ENCODE data around the gene TSC22D2.

TSC22D2 gene

DNA sequence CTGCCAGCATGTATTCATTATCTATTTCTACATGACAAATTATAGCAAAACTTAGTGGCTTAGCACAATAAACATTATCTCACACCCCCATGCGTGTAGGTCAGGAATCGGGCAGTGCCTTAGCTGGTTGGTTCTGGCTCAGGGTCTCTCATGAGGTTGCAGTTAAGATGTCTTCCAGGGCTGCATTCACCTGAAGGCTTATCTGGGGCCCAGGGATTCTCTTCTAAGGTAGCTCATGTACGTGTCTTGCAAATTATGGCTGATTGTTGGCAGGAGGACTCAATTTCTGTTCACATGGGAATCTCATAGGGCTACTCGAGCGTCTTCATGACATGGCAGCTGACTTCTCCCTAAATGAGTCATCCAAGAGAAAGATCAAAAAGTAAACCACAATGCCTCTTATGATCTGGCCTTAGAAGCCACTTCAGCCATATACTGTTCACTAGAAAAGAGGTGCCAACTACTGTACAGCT is 42.9 kb upstream of the TSC22D2 start:
- POLR2A ChIA-PET: no interaction called here
- no peak for DNase-seq (ENCODE audit: low read depth, low spot score)
- TF ChIP-seq, protein P1, sequence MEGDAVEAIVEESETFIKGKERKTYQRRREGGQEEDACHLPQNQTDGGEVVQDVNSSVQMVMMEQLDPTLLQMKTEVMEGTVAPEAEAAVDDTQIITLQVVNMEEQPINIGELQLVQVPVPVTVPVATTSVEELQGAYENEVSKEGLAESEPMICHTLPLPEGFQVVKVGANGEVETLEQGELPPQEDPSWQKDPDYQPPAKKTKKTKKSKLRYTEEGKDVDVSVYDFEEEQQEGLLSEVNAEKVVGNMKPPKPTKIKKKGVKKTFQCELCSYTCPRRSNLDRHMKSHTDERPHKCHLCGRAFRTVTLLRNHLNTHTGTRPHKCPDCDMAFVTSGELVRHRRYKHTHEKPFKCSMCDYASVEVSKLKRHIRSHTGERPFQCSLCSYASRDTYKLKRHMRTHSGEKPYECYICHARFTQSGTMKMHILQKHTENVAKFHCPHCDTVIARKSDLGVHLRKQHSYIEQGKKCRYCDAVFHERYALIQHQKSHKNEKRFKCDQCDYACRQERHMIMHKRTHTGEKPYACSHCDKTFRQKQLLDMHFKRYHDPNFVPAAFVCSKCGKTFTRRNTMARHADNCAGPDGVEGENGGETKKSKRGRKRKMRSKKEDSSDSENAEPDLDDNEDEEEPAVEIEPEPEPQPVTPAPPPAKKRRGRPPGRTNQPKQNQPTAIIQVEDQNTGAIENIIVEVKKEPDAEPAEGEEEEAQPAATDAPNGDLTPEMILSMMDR (IDR thresholded peaks at IDR 0.05; ENCODE audit: insufficient read depth, low read length, missing control alignments): no peak
- no peak overlapping the region for H3K4me3 ChIP-seq (ENCODE audit: low read depth, low read length)
- CTCF ChIA-PET: interaction anchor here (1.0 to 1.9 kb wide), 3 partner anchors 12 to 128 kb away, joined by 3 to 5 read pairs (median 3); no protein-coding TSS in a partner anchor

- TF ChIP-seq, protein P1 (IDR thresholded peaks at IDR 0.05; ENCODE audit: insufficient read depth, low read length, missing control alignments): no peak
- ChIA-PET POLR2A (no interaction called here), CTCF (interaction anchor here (1.2 kb wide), 1 partner anchor 128 kb away, joined by 3 read pairs; no protein-coding TSS in a partner anchor)
- no peak overlapping the region for H3K4me3 ChIP-seq (ENCODE audit: low read depth, low read length)
- no peak for DNase-seq (ENCODE audit: low read depth, low spot score)
Observed at GRCh38 chr3:150367757-150368156, 40.3 kb upstream of the TSC22D2 start.

- CTCF ChIA-PET: no interaction called here
- POLR2A ChIA-PET: interaction anchor here (0.7 kb wide), 1 partner anchor 93 kb away, joined by 3 read pairs; no protein-coding TSS in a partner anchor
- peak; percentile 89 for DNase-seq (ENCODE audit: low read depth, low spot score)
- peak overlapping the region; percentile 58 for H3K4me3 ChIP-seq (ENCODE audit: low read depth, low read length)
- TF ChIP-seq, protein P1 (IDR thresholded peaks at IDR 0.05; ENCODE audit: insufficient read depth, low read length, missing control alignments): peak; percentile 29
Observed at GRCh38 chr3:150370122-150370602, 37.9 kb upstream of the TSC22D2 start.

DNA sequence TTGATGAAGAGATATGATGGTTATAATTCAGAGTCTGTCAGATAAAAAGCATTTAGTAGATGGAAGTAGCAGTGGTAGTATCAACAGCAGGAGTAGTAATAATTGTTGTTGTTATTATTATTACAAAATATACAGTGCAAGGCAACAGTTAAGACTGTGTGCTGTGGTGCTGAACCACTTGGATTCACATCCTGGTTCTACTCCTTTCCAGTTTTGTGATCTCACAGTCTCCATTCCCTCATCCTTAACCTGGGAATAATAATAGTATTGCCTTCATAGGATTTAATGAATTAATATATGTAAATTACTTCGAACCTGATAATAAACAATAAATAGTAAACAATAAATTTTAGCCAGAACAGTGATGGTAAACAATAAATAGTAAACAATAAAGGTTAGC is 37.1 kb upstream of the TSC22D2 start:
- no peak for DNase-seq (ENCODE audit: low read depth, low spot score)
- POLR2A ChIA-PET: interaction anchor here (0.7 to 1.7 kb wide), 3 partner anchors 11 to 94 kb away, joined by 3 to 10 read pairs (median 3); partner anchors contain the start of gene TSC22D2
- H3K4me3 ChIP-seq (ENCODE audit: low read depth, low read length): peak overlapping the region; percentile 58
- CTCF ChIA-PET: interaction anchor here (1.0 kb wide), 1 partner anchor 12 kb away, joined by 3 read pairs; no protein-coding TSS in a partner anchor
- TF ChIP-seq, protein P1 (IDR thresholded peaks at IDR 0.05; ENCODE audit: insufficient read depth, low read length, missing control alignments): no peak

- TF ChIP-seq, protein P1 (IDR thresholded peaks at IDR 0.05; ENCODE audit: insufficient read depth, low read length, missing control alignments): no peak
- H3K4me3 ChIP-seq (ENCODE audit: low read depth, low read length): peak overlapping the region; percentile 58
- CTCF ChIA-PET: interaction anchor here (1.0 kb wide), 1 partner anchor 13 kb away, joined by 3 read pairs; no protein-coding TSS in a partner anchor
- DNase-seq (ENCODE audit: low read depth, low spot score): peak; percentile 97
- POLR2A ChIA-PET: interaction anchor here (0.7 to 1.7 kb wide), 5 partner anchors 12 to 224 kb away, joined by 3 to 10 read pairs (median 3); partner anchors contain the start of gene TSC22D2
Observed at GRCh38 chr3:150371741-150372254, 36.3 kb upstream of the TSC22D2 start.

- H3K4me3 ChIP-seq (ENCODE audit: low read depth, low read length): no peak overlapping the region
- no peak for DNase-seq (ENCODE audit: low read depth, low spot score)
- CTCF ChIA-PET: interaction anchor here (1.8 kb wide), 1 partner anchor 17 kb away, joined by 4 read pairs; no protein-coding TSS in a partner anchor
- TF ChIP-seq, protein P1 (IDR thresholded peaks at IDR 0.05; ENCODE audit: insufficient read depth, low read length, missing control alignments): no peak
- POLR2A ChIA-PET: interaction anchor here (0.7 to 1.7 kb wide), 4 partner anchors 23 to 225 kb away, joined by 3 to 10 read pairs (median 4); partner anchors contain the start of gene TSC22D2
Observed at GRCh38 chr3:150372320-150372719, 35.8 kb upstream of the TSC22D2 start.

All from AG04449 (cell line).